GM12878 (cell line): ENCODE data around the gene OR2V1. TPM values are rescaled to one million over a fixed set of nuclear protein-coding genes. Genes with fewer than 3 reads are reported as not detected.

Source experiments
- ATAC-seq: fragments of 200-7000 bp; cut with Tn5 transposase; 3 replicates; pipeline ENCODE4 v1.9.1; 2020; ENCODE audit warnings: mild to moderate bottlenecking, moderate library complexity
- BruUV-seq: library from RNA; stranded (reverse); fragments of 400-500 nt; replicated peaks from 2 replicates; lab custom pipeline; 2021; lab: Mats Ljungman, UMichigan
- CTCF ChIA-PET: fragments of 300-600 bp; sonication (Branson Sonifier 250); formaldehyde crosslinking; extraction: SDS; loops from one replicate; lab custom pipeline; 2021; ENCODE audit warnings: inconsistent platforms; lab: Yijun Ruan, JAX
- POLR2A ChIA-PET: fragments of 350-600 bp; formaldehyde crosslinking; extraction: SDS; loops from one replicate; lab custom pipeline; 2021; ENCODE audit warnings: inconsistent platforms; lab: Charles Lee
- RAD21 ChIA-PET: fragments of 300-600 bp; sonication (Branson Sonifier 250); formaldehyde crosslinking; loops from one replicate; lab custom pipeline; 2023; ENCODE audit warnings: antibody characterized with exemption; ENCODE audit not compliant: unreplicated experiment; lab: Charles Lee
- SMC1A ChIA-PET: fragments of 300-600 bp; sonication (Branson Sonifier 250); formaldehyde crosslinking; loops from one replicate; lab custom pipeline; 2023; ENCODE audit not compliant: unreplicated experiment, uncharacterized antibody; lab: Charles Lee
- DNase-seq: peaks from one replicate; pipeline ENCODE4 v3.0.0-alpha.2; 2011; ENCODE audit warnings: low read depth, low spot score
- FAIRE-seq: peaks from 3 replicates; lab custom pipeline; 2011; peaks lifted over from hg19 to GRCh38; lab: Jason Lieb, UNC
- H2AFZ ChIP-seq: 2 replicates; pipeline ENCODE4 v1.6.0; 2011; ENCODE audit warnings: low read depth, low read length, control low read depth; ENCODE audit not compliant: control insufficient read depth
- H3K27ac ChIP-seq: 2 replicates; pipeline ENCODE4 v1.5.1; 2011; ENCODE audit warnings: control low read depth; ENCODE audit not compliant: control insufficient read depth, insufficient read depth
- H3K27me3 ChIP-seq, 2 experiments: replicated peaks in 1 of 2; 2 replicates each; pipeline versions ENCODE4 v1.6.0 to v1.6.1; 2011; ENCODE audit warnings: low read length in 1 of 2; ENCODE audit not compliant: control insufficient read depth in 2 of 2, insufficient read depth in 2 of 2
- H3K36me3 ChIP-seq, 2 experiments: 2 replicates each; pipeline ENCODE4 v1.5.1; 2011; ENCODE audit warnings: low read length in 1 of 2; ENCODE audit not compliant: control insufficient read depth in 2 of 2, insufficient read depth in 2 of 2
- H3K4me1 ChIP-seq: 2 replicates; pipeline ENCODE4 v1.6.1; 2011; ENCODE audit warnings: mild to moderate bottlenecking, low read length, moderate library complexity, mixed read lengths; ENCODE audit not compliant: control insufficient read depth, insufficient read depth
- H3K4me2 ChIP-seq: 2 replicates; pipeline ENCODE4 v1.6.0; 2011; ENCODE audit warnings: control low read depth; ENCODE audit not compliant: control insufficient read depth, insufficient read depth
- H3K4me3 ChIP-seq: fragments of 200-600 bp; sonication (generic); 2 replicates; pipeline ENCODE4 v1.5.1; 2016
- H3K79me2 ChIP-seq: 2 replicates; pipeline ENCODE4 v1.6.0; 2011; ENCODE audit warnings: low read length; ENCODE audit not compliant: control insufficient read depth, insufficient read depth
- H3K9ac ChIP-seq: 2 replicates; pipeline ENCODE4 v1.8.0; 2011; ENCODE audit warnings: low read length, control low read depth, mixed read lengths; ENCODE audit not compliant: control insufficient read depth, insufficient read depth
- H3K9me3 ChIP-seq: replicated peaks from 3 replicates; pipeline ENCODE4 v1.5.1; 2011; ENCODE audit warnings: mild to moderate bottlenecking, low read length; ENCODE audit not compliant: control insufficient read depth, insufficient read depth
- H4K20me1 ChIP-seq: 2 replicates; pipeline ENCODE4 v1.6.0; 2011; ENCODE audit not compliant: control insufficient read depth, insufficient read depth
- ATF3 ChIP-seq: IDR thresholded peaks from 2 replicates; pipeline ENCODE4 v1.6.1; 2011; ENCODE audit warnings: low read depth, mild to moderate bottlenecking, low read length, moderate library complexity, borderline replicate concordance; ENCODE audit errors: extremely low read depth
- BCL3 ChIP-seq: IDR thresholded peaks from 2 replicates; pipeline ENCODE4 v1.6.1; 2011; ENCODE audit warnings: borderline replicate concordance, low read depth, mild to moderate bottlenecking, moderate library complexity, low read length; ENCODE audit not compliant: insufficient read depth, poor library complexity, severe bottlenecking
- CUX1 ChIP-seq: IDR thresholded peaks from 2 replicates; pipeline ENCODE4 v1.6.1; 2012; ENCODE audit warnings: improper control_type of control experiment, low read depth, low read length; ENCODE audit not compliant: insufficient replicate concordance
- IRF5 ChIP-seq: fragments of 450-650 bp; IDR thresholded peaks from 2 replicates; pipeline ENCODE4 v1.6.1; 2017; ENCODE audit warnings: borderline replicate concordance
- NFXL1 ChIP-seq: fragments of 450-650 bp; IDR thresholded peaks from 2 replicates; pipeline ENCODE4 v1.6.1; 2017; ENCODE audit warnings: antibody characterized with exemption, mild to moderate bottlenecking, borderline replicate concordance
- REST ChIP-seq: IDR thresholded peaks from 2 replicates; pipeline ENCODE4 v1.6.1; 2012; ENCODE audit warnings: mild to moderate bottlenecking, low read depth, low read length
- SMAD1 ChIP-seq: fragments of 450-650 bp; IDR thresholded peaks from 2 replicates; pipeline ENCODE4 v1.6.1; 2018; ENCODE audit warnings: mild to moderate bottlenecking, low read depth; ENCODE audit not compliant: partially characterized antibody
- SMARCA5 ChIP-seq: fragments of 450-650 bp; IDR thresholded peaks from 2 replicates; pipeline ENCODE4 v1.6.1; 2017; ENCODE audit warnings: mild to moderate bottlenecking
- ZNF207 ChIP-seq: fragments of 450-650 bp; IDR thresholded peaks from 2 replicates; pipeline ENCODE4 v1.6.1; 2014; ENCODE audit warnings: antibody characterized with exemption, mild to moderate bottlenecking, borderline replicate concordance
- ZSCAN29 ChIP-seq: fragments of 450-650 bp; IDR thresholded peaks from 2 replicates; pipeline ENCODE4 v1.6.1; 2017; ENCODE audit warnings: mild to moderate bottlenecking, moderate library complexity
- WGBS: methylation state at CpG from one replicate; pipeline ENCODE4 v1.1.6; 2016; ENCODE audit warnings: low lambda C conversion rate; ENCODE audit not compliant: insufficient replicate concordance, insufficient coverage; ENCODE audit errors: missing lambda C conversion rate; 5-methylcytosine and 5-hydroxymethylcytosine counted together
- in situ Hi-C: fragments of 300-500 bp; cut with MboI; formaldehyde crosslinking; loops from 9 replicates; pipeline ENCODE4 v1.14.3; 2018; ENCODE audit warnings: mixed read lengths
- intact Hi-C: fragments of 100-400 bp; cut with micrococcal nuclease; formaldehyde crosslinking; loops from one replicate; pipeline ENCODE4 v1.14.2; 2022; ENCODE audit not compliant: unreplicated experiment
- polyA plus RNA-seq, 11 experiments: library from polyadenylated mRNA; depleted of rRNA in 4 of 11; unstranded in 6 of 11; stranded (reverse) in 5 of 11; fragments of >200 nt; fragmentation: Nextera tagmentation in 4 of 11; fragmentation: Illumina TruSeq in 1 of 11; extraction: Ambion mirVana in 4 of 11; extraction: Trizol in 1 of 11; gene quantifications; 1 replicate in 1 of 11; 2 replicates in 10 of 11; pipeline versions ENCODE4 v1.2.1 to v1.2.3, GENCODE V29; 2011 to 2016; ENCODE audit warnings: inconsistent platforms in 2 of 11, missing spikeins in 2 of 11, low read depth in 1 of 11
- total RNA-seq, 4 experiments: library from RNA; depleted of rRNA in 3 of 4; stranded (reverse); fragments of >200 nt in 3 of 4; fragmentation: Illumina TruSeq in 1 of 4; extraction: Trizol in 1 of 4; gene quantifications; 2 replicates each; pipeline versions ENCODE4 v1.2.1 to v1.2.3, GENCODE V29; 2013 to 2021

Gene OR2V1
- total and polyA plus RNA-seq, 10 of the 15 experiments (the other 5 are each of a cell fraction or from before 2014, with no cell fraction given), result 0.20 to 4.4 TPM; not detected in 8

- Histone ChIP-seq H3K27ac (no peak overlapping the region), H3K4me2 (no peak overlapping the region), H3K79me2 (no peaks in the 10 kb centered on the region), H3K4me3 (no peak overlapping the region), H4K20me1 (no peaks in the 10 kb centered on the region; the same call in 1 of the 2 replicates), H2AFZ (no peak overlapping the region), H3K9me3 (peaks cover 3% of the 10 kb centered on the region; the same call in 1 of the 3 replicates), H3K36me3 (no peaks in the 10 kb centered on the region), H3K27me3 (no peaks in the 10 kb centered on the region; a peak in 1 of 4 replicates), H3K9ac (no peak overlapping the region), H3K4me1 (no peaks in the 10 kb centered on the region; the same call in 1 of the 2 replicates)
- ATAC-seq (no peak), DNase-seq (no peak), FAIRE-seq (no peak)
- intact Hi-C loops (loop anchor here (10.0 kb wide), 1 partner anchor 55 kb away; no protein-coding TSS in a partner anchor), in situ Hi-C loops (no loop called here)
- BruUV-seq, result no TSS peak
- CTCF ChIA-PET, result interaction anchor here (1.3 kb wide), 1 partner anchor 58 kb away, joined by 3 read pairs; no protein-coding TSS in a partner anchor
- RAD21 ChIA-PET, result interaction anchor here (1.6 kb wide), 1 partner anchor 231 kb away, joined by 5 read pairs; no protein-coding TSS in a partner anchor
- 55% methylated on average over 11 of the region's 11 CpGs for WGBS
- POLR2A ChIA-PET, result interaction anchor here (0.6 kb wide), 2 partner anchors 45 to 190 kb away, joined by 3 read pairs; no protein-coding TSS in a partner anchor
- SMC1A ChIA-PET, result interaction anchor here (0.5 to 1.5 kb wide), 5 partner anchors 12 to 229 kb away, joined by 3 to 5 read pairs (median 3); no protein-coding TSS in a partner anchor
- TF ChIP-seq SMARCA5 (no peak), ZSCAN29 (no peak), BCL3 (no peak), NFXL1 (no peak), ZNF207 (no peak), REST (no peak), SMAD1 (no peak), CUX1 (no peak), ATF3 (no peak), IRF5 (no peak)
Observed at GRCh38 chr5:181099602-181100086, 31.3 kb downstream of the OR2V1 start.
